Panc1 (cell line): ENCODE measurements around the gene LIN7C.

Experiments
- TF ChIP-seq, protein P1 (sequence below): fragments of 450-650 bp; IDR thresholded peaks from 2 replicates; pipeline ENCODE4 v1.5.1; 2017; ENCODE audit warnings: mild to moderate bottlenecking
- TF ChIP-seq, protein P2 (sequence below), 2 experiments: IDR thresholded peaks; 2 replicates each; pipeline ENCODE4 v1.6.1; 2011 to 2012; ENCODE audit warnings: low read depth in 2 of 2, control low read depth in 1 of 2, low read length in 1 of 2, mild to moderate bottlenecking in 1 of 2, moderate library complexity in 1 of 2; ENCODE audit not compliant: insufficient read depth in 1 of 2

DNA sequence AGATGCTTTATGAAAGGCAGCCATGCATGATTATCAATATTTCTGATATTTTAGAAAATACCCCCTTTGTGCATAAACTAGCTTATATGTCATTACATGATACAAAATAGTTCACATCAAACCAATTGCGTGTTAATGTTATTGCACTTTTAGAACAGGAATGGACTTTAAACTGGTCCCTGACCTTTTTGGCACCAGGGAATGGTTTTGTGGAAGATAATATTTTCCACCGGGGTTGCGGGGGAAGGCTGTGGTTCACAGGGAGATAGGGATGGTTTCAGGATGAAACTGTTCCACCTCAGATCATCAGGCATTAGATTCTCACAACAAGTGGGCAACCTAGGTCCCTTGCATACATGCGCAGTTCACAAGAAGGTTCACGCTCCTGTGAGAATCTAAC is 17.5 kb downstream of the LIN7C start:
- TF ChIP-seq, protein P1, sequence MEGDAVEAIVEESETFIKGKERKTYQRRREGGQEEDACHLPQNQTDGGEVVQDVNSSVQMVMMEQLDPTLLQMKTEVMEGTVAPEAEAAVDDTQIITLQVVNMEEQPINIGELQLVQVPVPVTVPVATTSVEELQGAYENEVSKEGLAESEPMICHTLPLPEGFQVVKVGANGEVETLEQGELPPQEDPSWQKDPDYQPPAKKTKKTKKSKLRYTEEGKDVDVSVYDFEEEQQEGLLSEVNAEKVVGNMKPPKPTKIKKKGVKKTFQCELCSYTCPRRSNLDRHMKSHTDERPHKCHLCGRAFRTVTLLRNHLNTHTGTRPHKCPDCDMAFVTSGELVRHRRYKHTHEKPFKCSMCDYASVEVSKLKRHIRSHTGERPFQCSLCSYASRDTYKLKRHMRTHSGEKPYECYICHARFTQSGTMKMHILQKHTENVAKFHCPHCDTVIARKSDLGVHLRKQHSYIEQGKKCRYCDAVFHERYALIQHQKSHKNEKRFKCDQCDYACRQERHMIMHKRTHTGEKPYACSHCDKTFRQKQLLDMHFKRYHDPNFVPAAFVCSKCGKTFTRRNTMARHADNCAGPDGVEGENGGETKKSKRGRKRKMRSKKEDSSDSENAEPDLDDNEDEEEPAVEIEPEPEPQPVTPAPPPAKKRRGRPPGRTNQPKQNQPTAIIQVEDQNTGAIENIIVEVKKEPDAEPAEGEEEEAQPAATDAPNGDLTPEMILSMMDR: no peak
- TF ChIP-seq, protein P2, sequence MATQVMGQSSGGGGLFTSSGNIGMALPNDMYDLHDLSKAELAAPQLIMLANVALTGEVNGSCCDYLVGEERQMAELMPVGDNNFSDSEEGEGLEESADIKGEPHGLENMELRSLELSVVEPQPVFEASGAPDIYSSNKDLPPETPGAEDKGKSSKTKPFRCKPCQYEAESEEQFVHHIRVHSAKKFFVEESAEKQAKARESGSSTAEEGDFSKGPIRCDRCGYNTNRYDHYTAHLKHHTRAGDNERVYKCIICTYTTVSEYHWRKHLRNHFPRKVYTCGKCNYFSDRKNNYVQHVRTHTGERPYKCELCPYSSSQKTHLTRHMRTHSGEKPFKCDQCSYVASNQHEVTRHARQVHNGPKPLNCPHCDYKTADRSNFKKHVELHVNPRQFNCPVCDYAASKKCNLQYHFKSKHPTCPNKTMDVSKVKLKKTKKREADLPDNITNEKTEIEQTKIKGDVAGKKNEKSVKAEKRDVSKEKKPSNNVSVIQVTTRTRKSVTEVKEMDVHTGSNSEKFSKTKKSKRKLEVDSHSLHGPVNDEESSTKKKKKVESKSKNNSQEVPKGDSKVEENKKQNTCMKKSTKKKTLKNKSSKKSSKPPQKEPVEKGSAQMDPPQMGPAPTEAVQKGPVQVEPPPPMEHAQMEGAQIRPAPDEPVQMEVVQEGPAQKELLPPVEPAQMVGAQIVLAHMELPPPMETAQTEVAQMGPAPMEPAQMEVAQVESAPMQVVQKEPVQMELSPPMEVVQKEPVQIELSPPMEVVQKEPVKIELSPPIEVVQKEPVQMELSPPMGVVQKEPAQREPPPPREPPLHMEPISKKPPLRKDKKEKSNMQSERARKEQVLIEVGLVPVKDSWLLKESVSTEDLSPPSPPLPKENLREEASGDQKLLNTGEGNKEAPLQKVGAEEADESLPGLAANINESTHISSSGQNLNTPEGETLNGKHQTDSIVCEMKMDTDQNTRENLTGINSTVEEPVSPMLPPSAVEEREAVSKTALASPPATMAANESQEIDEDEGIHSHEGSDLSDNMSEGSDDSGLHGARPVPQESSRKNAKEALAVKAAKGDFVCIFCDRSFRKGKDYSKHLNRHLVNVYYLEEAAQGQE (IDR thresholded peaks at IDR 0.05; ENCODE audit: insufficient read depth in 1 of 2, low read depth in 2 of 2, low read length in 1 of 2): no peak
